GM13976 (cell line): Measurements from ENCODE around the gene GSK3A.

ENCODE experiments used
- DNase-seq: peaks from one replicate; pipeline ENCODE4 v3.0.0; 2012; ENCODE audit warnings: low spot score
- CTCF ChIP-seq: IDR thresholded peaks from 2 replicates; pipeline ENCODE4 v1.5.1; 2012; ENCODE audit warnings: borderline replicate concordance, mild to moderate bottlenecking; ENCODE audit not compliant: insufficient read depth; ENCODE audit errors: extremely low read depth, missing control alignments, control extremely low read depth
- in situ Hi-C: fragments of 300-500 bp; cut with MboI; formaldehyde crosslinking; loops from one replicate; pipeline ENCODE4 v1.12.0; 2022; ENCODE audit warnings: low sequenced_read_pairs, mixed read lengths, inconsistent platforms; ENCODE audit not compliant: unreplicated experiment

GSK3A gene

DNA sequence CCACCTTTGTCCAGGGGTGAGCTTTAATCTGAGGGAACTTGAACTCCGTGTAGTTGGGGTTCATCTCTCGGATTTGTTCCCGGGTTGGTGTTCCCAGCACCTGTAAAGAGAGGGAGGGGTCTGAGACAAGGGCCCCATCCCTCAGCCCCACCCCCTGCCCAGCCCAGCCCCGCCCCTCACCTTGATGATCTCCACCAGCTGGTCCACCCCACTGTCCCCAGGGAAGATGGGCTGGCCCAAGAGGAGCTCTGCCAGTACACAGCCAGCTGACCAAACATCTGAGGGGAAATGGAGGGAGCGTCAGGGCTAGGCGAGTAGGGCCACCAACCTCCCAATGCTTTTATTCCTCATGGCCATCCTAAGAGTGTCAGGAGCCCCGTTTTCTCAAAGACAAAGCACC is 9.3 kb downstream of the GSK3A start:
- no peak for DNase-seq
- no peak for TF ChIP-seq CTCF
- in situ Hi-C loops = no loop called here

DNA sequence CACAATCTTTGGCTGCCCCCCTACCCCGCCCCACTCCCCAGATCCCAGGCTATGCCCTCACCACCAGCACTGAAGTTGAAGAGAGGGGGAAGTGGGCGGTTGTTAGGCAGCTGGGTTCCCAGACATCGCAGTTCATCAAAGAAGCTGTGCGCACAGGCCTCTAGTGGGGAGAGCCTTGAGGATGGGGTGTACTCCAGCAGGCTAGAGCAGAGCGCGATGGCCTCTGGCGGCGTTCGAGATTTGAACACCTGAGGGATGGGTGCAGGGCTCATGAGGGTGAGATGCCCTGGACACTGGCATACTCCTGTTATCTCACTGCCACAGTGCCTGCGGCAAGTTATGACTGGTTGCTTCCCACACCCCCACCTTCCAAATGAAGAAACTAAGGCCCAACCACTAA is 10.0 kb downstream of the GSK3A start:
- TF ChIP-seq CTCF = no peak
- in situ Hi-C loops = no loop called here
- DNase-seq = no peak

- no peak for TF ChIP-seq CTCF
- in situ Hi-C loops = no loop called here
- DNase-seq = no peak
Measured at GRCh38 chr19:42230571-42230970, 11.8 kb downstream of the GSK3A start.

DNA sequence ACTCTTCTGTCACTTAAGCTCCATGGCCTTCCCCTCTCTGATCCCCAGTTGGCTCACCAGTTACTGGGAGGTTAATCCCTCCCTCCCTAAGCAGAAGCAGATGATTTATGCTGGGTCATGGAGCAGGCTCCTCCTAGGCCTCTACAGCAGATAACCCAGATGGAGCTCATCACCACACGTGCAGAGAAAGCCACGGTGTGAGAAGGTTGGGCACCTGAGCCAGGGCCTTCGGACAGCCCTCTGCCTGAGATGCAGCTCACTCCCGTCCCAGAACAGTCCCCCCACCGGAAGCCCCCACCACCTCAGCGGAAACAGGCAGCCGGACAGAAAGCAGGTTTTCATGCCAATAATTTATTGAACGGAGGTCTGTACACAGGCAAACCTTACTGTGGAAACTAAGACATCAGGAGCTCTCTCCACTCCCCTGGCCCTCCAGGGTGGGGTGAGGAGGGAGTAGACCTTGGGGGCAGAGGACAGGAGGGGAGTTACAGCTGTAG is 12.5 kb downstream of the GSK3A start:
- TF ChIP-seq CTCF = no peak
- in situ Hi-C loops = no loop called here
- DNase-seq = no peak

DNA sequence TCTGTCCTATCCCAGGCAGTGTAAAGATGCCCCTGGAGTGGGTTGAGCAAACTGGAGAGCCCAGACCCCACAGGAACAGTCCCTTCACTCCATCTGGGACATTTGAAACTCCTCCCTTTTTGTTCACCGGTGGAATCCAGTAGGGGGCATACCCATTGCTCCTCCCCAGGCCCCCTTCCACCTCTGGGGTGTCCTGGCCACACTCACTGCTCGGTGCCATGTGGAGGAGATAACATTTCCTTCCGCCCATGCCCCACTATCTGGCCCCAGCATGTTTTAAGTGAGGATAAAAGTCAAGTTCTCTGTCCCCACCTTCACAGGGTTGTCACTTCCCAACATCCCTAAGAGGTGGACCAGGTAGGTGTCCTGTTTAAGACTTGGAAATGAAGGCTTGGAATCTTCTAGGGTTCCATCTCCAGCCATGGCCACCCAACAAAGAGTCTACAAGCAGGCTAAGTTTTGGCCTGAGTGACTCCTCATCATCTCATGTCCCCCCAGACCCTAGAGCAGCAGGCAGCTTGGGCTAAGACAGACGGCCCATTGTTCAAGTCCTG is 13.0 kb downstream of the GSK3A start:
- no peak for DNase-seq
- no peak for TF ChIP-seq CTCF

GRCh38 chr19:42228641-42229040 is 13.8 kb downstream of the GSK3A start:
- in situ Hi-C loops = no loop called here
- no peak for TF ChIP-seq CTCF

More for the DNA sequence above, 13.0 kb downstream of the GSK3A start:
- in situ Hi-C loops = no loop called here

DNA sequence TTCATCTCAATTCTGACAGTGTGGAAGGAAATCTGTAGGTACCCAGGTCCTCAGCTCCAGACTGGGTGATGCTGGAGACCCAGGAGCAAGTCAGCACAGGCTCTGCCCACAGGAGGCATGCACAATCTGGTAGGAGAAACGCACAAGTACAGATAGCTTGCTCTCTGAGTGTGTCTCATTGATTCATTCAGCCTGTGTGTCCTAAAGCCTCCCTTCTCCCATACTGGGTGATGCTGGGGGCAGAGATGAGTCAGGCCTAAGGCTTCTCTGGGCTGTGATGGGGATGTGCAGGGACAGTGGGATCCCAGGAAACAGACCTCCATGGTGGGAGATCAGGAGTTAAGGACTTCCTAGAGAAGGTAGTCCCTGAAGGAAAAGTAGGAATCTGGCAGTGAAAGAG is 15.5 kb downstream of the GSK3A start:
- TF ChIP-seq CTCF = no peak
- in situ Hi-C loops = no loop called here
- no peak for DNase-seq

More at GRCh38 chr19:42228641-42229040, 13.8 kb downstream of the GSK3A start:
- no peak for DNase-seq
